ENCODE measurements around the gene CES2. TPM values are rescaled to one million over a fixed set of nuclear protein-coding genes. Genes with fewer than 3 reads are reported as not detected.

The CES2 gene
- total and polyA plus RNA-seq, 10 donors = 8.0 to 48.1 (median 32.1) TPM

DNA sequence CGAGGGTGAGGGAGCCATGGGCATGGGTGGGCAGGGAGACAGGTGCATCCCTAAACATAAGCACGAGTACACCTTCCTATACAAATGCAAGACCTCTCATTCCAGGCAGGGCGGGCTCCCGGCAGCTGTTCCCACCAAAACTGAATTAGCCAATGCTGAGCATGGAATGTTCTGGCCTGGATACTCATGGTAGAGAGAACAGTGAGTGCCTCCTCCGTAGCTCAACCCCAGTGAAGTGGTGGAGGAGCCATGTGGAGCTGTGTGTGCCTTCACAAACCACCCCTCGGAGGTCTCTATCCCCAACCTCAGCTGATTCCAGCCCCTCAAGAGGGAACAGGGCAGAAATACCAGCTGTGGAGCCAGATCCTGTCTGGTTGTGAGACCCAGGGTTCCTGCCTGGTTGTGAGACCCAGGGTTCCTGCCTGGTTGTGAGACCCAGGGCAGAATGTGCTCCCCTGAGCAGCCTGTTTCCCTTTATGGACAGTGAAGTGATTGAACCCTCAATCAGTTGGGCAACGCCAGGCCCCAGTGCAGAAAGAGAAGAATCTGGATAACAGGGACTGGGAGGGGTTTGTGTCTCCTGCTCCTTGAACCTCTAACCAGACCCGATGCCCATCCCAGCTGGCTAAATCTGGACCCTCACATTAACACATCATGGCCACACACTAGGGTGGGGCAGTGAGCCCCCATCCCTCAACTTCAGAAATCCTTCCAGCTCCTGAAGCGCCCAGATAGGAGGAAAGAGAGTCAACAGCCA is 14.2 kb upstream of the CES2 start:
- peaks cover 0 to 73% (median 27%) of the 10 kb centered on the region in 7 donors for H3K27me3 ChIP-seq (replicated peaks in 1 of 7)
- WGBS, 5 donors = 64 to 76% (median 69%) methylated on average over 9 of the region's 9 CpGs

DNA sequence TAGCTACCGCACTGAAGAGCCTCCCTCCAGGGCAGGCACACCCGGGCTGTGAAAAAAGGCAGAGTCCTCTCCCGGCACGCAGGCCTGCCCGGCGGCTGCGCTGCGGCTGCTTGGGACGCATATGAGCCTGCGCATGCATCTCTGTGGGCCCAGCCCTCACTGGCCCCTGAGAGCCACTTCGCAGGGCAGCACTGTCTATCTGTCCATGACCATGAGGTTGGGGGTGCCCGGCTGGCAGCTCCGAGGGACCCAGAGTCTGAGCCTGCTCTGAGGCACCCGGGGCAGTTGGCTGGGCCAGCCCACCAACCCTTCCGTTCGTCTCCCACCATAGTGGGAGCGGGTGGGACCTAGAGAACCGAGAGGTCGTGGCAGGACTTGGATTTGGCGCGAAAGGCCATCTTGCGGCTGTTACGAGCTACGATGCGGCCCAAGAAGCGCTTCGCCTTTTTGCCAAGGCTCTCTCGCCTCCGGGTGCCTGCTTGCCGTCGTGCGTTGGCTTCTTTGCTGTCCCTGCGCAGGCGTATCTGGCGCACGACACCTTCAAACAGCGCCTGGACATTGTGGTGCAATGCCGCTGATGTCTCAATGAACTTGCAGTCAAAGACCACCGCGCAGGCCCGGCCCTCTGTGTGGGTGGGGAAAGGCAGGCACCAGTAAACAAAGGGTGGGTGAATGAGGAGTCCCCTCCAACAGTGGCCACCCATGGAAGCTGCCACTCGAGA is 13.4 kb upstream of the CES2 start:
- Histone ChIP-seq H3K4me3 (no peak overlapping the region), H3K27ac (no peak overlapping the region)
- no peak for DNase-seq

More for the DNA sequence above, 14.2 kb upstream of the CES2 start:
- DNase-seq = no peak
- Histone ChIP-seq H3K4me1 (peaks cover 5 to 20% (median 16%) of the 10 kb centered on the region in 6 donors), H3K9me3 (no peaks in the 10 kb centered on the region), H3K27ac (no peak overlapping the region), H3K36me3 (no peaks in the 10 kb centered on the region), H3K4me3 (no peak overlapping the region)
- intact Hi-C loops (cut with DNase I; ENCODE audit: low total_unique reads) = no loop called here
- no peak for TF ChIP-seq POLR2A (IDR thresholded peaks at IDR 0.05)
- no peak for TF ChIP-seq POLR2AphosphoS5 (IDR thresholded peaks at IDR 0.05)
- TF ChIP-seq, protein P1, sequence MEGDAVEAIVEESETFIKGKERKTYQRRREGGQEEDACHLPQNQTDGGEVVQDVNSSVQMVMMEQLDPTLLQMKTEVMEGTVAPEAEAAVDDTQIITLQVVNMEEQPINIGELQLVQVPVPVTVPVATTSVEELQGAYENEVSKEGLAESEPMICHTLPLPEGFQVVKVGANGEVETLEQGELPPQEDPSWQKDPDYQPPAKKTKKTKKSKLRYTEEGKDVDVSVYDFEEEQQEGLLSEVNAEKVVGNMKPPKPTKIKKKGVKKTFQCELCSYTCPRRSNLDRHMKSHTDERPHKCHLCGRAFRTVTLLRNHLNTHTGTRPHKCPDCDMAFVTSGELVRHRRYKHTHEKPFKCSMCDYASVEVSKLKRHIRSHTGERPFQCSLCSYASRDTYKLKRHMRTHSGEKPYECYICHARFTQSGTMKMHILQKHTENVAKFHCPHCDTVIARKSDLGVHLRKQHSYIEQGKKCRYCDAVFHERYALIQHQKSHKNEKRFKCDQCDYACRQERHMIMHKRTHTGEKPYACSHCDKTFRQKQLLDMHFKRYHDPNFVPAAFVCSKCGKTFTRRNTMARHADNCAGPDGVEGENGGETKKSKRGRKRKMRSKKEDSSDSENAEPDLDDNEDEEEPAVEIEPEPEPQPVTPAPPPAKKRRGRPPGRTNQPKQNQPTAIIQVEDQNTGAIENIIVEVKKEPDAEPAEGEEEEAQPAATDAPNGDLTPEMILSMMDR (IDR thresholded peaks at IDR 0.05 in 8 of 11, conservative IDR thresholded peaks at IDR 0.05 in 3 of 11) = no peak

DNA sequence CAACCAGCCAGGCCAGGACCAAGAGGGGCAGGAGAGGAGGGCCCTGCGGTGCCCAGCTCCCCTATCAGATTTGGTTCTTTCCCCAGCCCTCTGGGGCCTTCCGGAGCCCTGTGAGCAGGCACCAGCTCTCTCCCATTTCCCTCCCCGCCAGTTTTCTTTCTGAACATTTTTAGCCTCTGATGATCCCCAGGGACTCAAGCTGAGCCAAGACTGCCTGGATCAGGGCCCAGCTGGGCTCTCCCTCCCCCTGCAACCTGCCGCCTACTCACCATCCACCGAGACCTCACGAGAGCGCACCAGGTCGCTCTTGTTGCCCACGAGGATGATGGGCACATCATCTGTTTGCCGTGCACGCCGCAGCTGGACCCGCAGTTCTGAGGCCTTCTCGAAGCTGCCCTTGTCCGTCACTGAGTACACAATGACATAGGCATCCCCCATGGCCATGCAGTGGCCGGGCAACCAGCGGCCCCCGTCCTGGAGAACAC is 12.0 kb upstream of the CES2 start:
- no peak for DNase-seq
- TF ChIP-seq POLR2A (IDR thresholded peaks at IDR 0.05) = no peak
- no peak for TF ChIP-seq POLR2AphosphoS5 (IDR thresholded peaks at IDR 0.05)
- TF ChIP-seq, protein P1 (IDR thresholded peaks at IDR 0.05 in 8 of 11, conservative IDR thresholded peaks at IDR 0.05 in 3 of 11) = no peak
- WGBS, 5 donors = 72 to 79% (median 76%) methylated on average over 18 of the region's 18 CpGs
- Histone ChIP-seq H3K9me3 (no peaks in the 10 kb centered on the region), H3K27ac (no peak overlapping the region), H3K27me3 (replicated peaks in 1 of 7) (peaks cover 0 to 78% (median 27%) of the 10 kb centered on the region in 7 donors), H3K4me3 (no peak overlapping the region), H3K36me3 (no peaks in the 10 kb centered on the region), H3K4me1 (peaks cover 5 to 35% (median 17%) of the 10 kb centered on the region in 6 donors)
- intact Hi-C loops (cut with DNase I; ENCODE audit: low total_unique reads) = no loop called here

More for the DNA sequence above, 13.4 kb upstream of the CES2 start:
- WGBS, 5 donors = 74 to 87% (median 80%) methylated on average over 34 to 42 of the region's 42 CpGs
- H3K4me1 ChIP-seq = peaks cover 5 to 27% (median 17%) of the 10 kb centered on the region in 6 donors
- no peaks in the 10 kb centered on the region for H3K9me3 ChIP-seq
- intact Hi-C loops (cut with DNase I; ENCODE audit: low total_unique reads) = no loop called here
- H3K36me3 ChIP-seq = no peaks in the 10 kb centered on the region
- TF ChIP-seq, protein P1 (IDR thresholded peaks at IDR 0.05 in 8 of 11, conservative IDR thresholded peaks at IDR 0.05 in 3 of 11) = no peak
- H3K27me3 ChIP-seq (replicated peaks in 1 of 7) = peaks cover 0 to 78% (median 27%) of the 10 kb centered on the region in 7 donors

DNA sequence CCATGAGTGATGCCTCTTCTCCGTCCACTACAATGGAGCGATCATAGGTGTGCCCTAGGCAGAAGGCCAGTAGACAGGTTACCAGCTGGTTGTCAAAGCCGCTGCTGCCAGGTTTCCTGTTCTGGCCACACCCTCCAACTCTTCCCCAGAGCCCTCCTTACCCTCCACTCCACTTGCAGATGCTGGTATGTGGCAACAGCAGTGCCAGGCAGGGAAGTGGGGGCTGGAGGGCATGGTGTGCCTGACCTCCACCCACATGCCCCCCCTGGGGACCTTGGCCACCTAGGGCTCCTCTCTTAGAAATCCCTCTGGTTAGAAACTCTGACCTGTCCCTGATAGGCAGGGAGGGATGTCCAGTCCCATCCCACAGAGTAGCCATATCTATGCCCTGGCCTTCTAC is 11.4 kb upstream of the CES2 start:
- DNase-seq = no peak
- 44 to 69% (median 55%) methylated on average over 3 of the region's 3 CpGs for WGBS, 5 donors
- no peak overlapping the region for H3K27ac ChIP-seq
- no peaks in the 10 kb centered on the region for H3K9me3 ChIP-seq
- peaks cover 5 to 35% (median 17%) of the 10 kb centered on the region in 6 donors for H3K4me1 ChIP-seq
- peak overlapping the region in 2 of 8 donors; percentile 53 to 72 for H3K4me3 ChIP-seq
- H3K27me3 ChIP-seq (replicated peaks in 1 of 7) = peaks cover 0 to 76% (median 27%) of the 10 kb centered on the region in 7 donors
- TF ChIP-seq, protein P1 (IDR thresholded peaks at IDR 0.05 in 8 of 11, conservative IDR thresholded peaks at IDR 0.05 in 3 of 11) = no peak
- TF ChIP-seq POLR2AphosphoS5 (IDR thresholded peaks at IDR 0.05) (no peak), POLR2A (IDR thresholded peaks at IDR 0.05) (no peak)
- intact Hi-C loops (cut with DNase I; ENCODE audit: low total_unique reads) = no loop called here
- no peaks in the 10 kb centered on the region for H3K36me3 ChIP-seq
